ENCODE measurements around the gene LRRC72. TPM values are rescaled to one million over a fixed set of nuclear protein-coding genes. Genes with fewer than 3 reads are reported as not detected.

The LRRC72 gene
- total RNA-seq, 1 donor from 2014 or later, result not detected

- DNase-seq, result no peak
- Mint-ChIP-seq H3K27me3 (ENCODE audit: unreplicated experiment) (no peaks in the 10 kb centered on the region), H3K9me3 (ENCODE audit: unreplicated experiment) (peaks cover 5% of the 10 kb centered on the region), H3K36me3 (ENCODE audit: unreplicated experiment) (peaks cover 4% of the 10 kb centered on the region), H3K4me3 (ENCODE audit: unreplicated experiment) (no peak overlapping the region), H3K4me1 (ENCODE audit: low read depth, unreplicated experiment) (peaks cover 18% of the 10 kb centered on the region), H3K27ac (ENCODE audit: unreplicated experiment) (no peak overlapping the region)
- TF ChIP-seq CTCF (IDR thresholded peaks at IDR 0.05; ENCODE audit: partially characterized antibody, unreplicated experiment), result no peak
Observed at GRCh38 chr7:16586081-16586874, 59.7 kb downstream of the LRRC72 start.

- H3K36me3 Mint-ChIP-seq (ENCODE audit: unreplicated experiment), result peaks cover 4% of the 10 kb centered on the region
Observed at GRCh38 chr7:16587129-16587528, 60.5 kb downstream of the LRRC72 start.

GRCh38 chr7:16587790-16588189, 61.2 kb downstream of the LRRC72 start:
- H3K27me3 Mint-ChIP-seq (ENCODE audit: unreplicated experiment), result no peaks in the 10 kb centered on the region
- peak overlapping the region; percentile 46 for H3K4me3 Mint-ChIP-seq (ENCODE audit: unreplicated experiment)
- peaks cover 4% of the 10 kb centered on the region for H3K36me3 Mint-ChIP-seq (ENCODE audit: unreplicated experiment)
- peaks cover 5% of the 10 kb centered on the region for H3K9me3 Mint-ChIP-seq (ENCODE audit: unreplicated experiment)
- H3K4me1 Mint-ChIP-seq (ENCODE audit: low read depth, unreplicated experiment), result peaks cover 6% of the 10 kb centered on the region
- no peak for TF ChIP-seq CTCF (IDR thresholded peaks at IDR 0.05; ENCODE audit: partially characterized antibody, unreplicated experiment)
- DNase-seq, result no peak
- no peak overlapping the region for H3K27ac Mint-ChIP-seq (ENCODE audit: unreplicated experiment)

More at GRCh38 chr7:16587129-16587528, 60.5 kb downstream of the LRRC72 start:
- H3K4me3 Mint-ChIP-seq (ENCODE audit: unreplicated experiment), result no peak overlapping the region
- TF ChIP-seq CTCF (IDR thresholded peaks at IDR 0.05; ENCODE audit: partially characterized antibody, unreplicated experiment), result no peak
- H3K27me3 Mint-ChIP-seq (ENCODE audit: unreplicated experiment), result no peaks in the 10 kb centered on the region
- no peak overlapping the region for H3K27ac Mint-ChIP-seq (ENCODE audit: unreplicated experiment)
- H3K4me1 Mint-ChIP-seq (ENCODE audit: low read depth, unreplicated experiment), result peaks cover 9% of the 10 kb centered on the region
- no peak for DNase-seq
- peaks cover 5% of the 10 kb centered on the region for H3K9me3 Mint-ChIP-seq (ENCODE audit: unreplicated experiment)

GRCh38 chr7:16589881-16590280, 63.3 kb downstream of the LRRC72 start:
- DNase-seq, result no peak
- H3K27me3 Mint-ChIP-seq (ENCODE audit: unreplicated experiment), result no peaks in the 10 kb centered on the region
- TF ChIP-seq CTCF (IDR thresholded peaks at IDR 0.05; ENCODE audit: partially characterized antibody, unreplicated experiment), result no peak
- H3K27ac Mint-ChIP-seq (ENCODE audit: unreplicated experiment), result no peak overlapping the region
- H3K4me3 Mint-ChIP-seq (ENCODE audit: unreplicated experiment), result no peak overlapping the region
- H3K36me3 Mint-ChIP-seq (ENCODE audit: unreplicated experiment), result peaks cover 4% of the 10 kb centered on the region
- peaks cover 3% of the 10 kb centered on the region for H3K9me3 Mint-ChIP-seq (ENCODE audit: unreplicated experiment)
- H3K4me1 Mint-ChIP-seq (ENCODE audit: low read depth, unreplicated experiment), result peaks cover 3% of the 10 kb centered on the region

GRCh38 chr7:16590424-16590823, 63.8 kb downstream of the LRRC72 start:
- DNase-seq, result no peak
- Mint-ChIP-seq H3K4me1 (ENCODE audit: low read depth, unreplicated experiment) (peaks cover 3% of the 10 kb centered on the region), H3K9me3 (ENCODE audit: unreplicated experiment) (peaks cover 3% of the 10 kb centered on the region), H3K27ac (ENCODE audit: unreplicated experiment) (no peak overlapping the region), H3K27me3 (ENCODE audit: unreplicated experiment) (no peaks in the 10 kb centered on the region), H3K4me3 (ENCODE audit: unreplicated experiment) (no peak overlapping the region), H3K36me3 (ENCODE audit: unreplicated experiment) (peaks cover 4% of the 10 kb centered on the region)
- no peak for TF ChIP-seq CTCF (IDR thresholded peaks at IDR 0.05; ENCODE audit: partially characterized antibody, unreplicated experiment)
